CD4-positive, alpha-beta T cell treated with Interleukin-4 for 4 hours (primary cell): ENCODE measurements around the gene PRKRA.
"Not testable (repeated sequence)": the region's sequence is repeated elsewhere in the genome, so short reads cannot be mapped to it uniquely, and the experiment has no call there.

Source experiments
- DNase-seq: peaks from one replicate; pipeline ENCODE4 v3.0.0-alpha.2; 2020

Gene PRKRA

GRCh38 chr2:178412453-178412852 lies 38.5 kb downstream of the PRKRA start:
- DNase-seq, result not testable (repeated sequence)

- no peak for DNase-seq
Observed at GRCh38 chr2:178412047-178412446, 38.9 kb downstream of the PRKRA start.

GRCh38 chr2:178409261-178409660 lies 41.7 kb downstream of the PRKRA start:
- no peak for DNase-seq

- DNase-seq, result no peak
Observed at GRCh38 chr2:178404368-178404767, 46.6 kb downstream of the PRKRA start.

- DNase-seq, result no peak
Observed at GRCh38 chr2:178403671-178404306, 47.2 kb downstream of the PRKRA start.

GRCh38 chr2:178401994-178402437 lies 49.0 kb downstream of the PRKRA start:
- no peak for DNase-seq

- DNase-seq, result peak; percentile 59
Observed at GRCh38 chr2:178397002-178397605, 53.9 kb downstream of the PRKRA start.

GRCh38 chr2:178395941-178396570 lies 54.9 kb downstream of the PRKRA start:
- no peak for DNase-seq

GRCh38 chr2:178395295-178395694 lies 55.7 kb downstream of the PRKRA start:
- no peak for DNase-seq

- no peak for DNase-seq
Observed at GRCh38 chr2:178394859-178395258, 56.1 kb downstream of the PRKRA start.

GRCh38 chr2:178392215-178392614 lies 58.8 kb downstream of the PRKRA start:
- no peak for DNase-seq

GRCh38 chr2:178391701-178392100 lies 59.3 kb downstream of the PRKRA start:
- no peak for DNase-seq

GRCh38 chr2:178388287-178388686 lies 62.7 kb downstream of the PRKRA start:
- DNase-seq, result no peak

- no peak for DNase-seq
Observed at GRCh38 chr2:178386986-178387597, 63.9 kb downstream of the PRKRA start.

GRCh38 chr2:178385595-178386148 lies 65.3 kb downstream of the PRKRA start:
- no peak for DNase-seq

- DNase-seq, result no peak
Observed at GRCh38 chr2:178383718-178384117, 67.3 kb downstream of the PRKRA start.
